Caco-2 (cell line): ENCODE data around the gene BDKRB2. TPM values are rescaled to one million over a fixed set of nuclear protein-coding genes. Genes with fewer than 3 reads are reported as not detected.

Experiments used
- BruUV-seq: library from RNA; stranded (reverse); fragments of 400-500 nt; replicated peaks from 2 replicates; lab custom pipeline; 2021; lab: Mats Ljungman, UMichigan
- CTCF ChIA-PET: fragments of 300-600 bp; sonication (Branson Sonifier 250); formaldehyde crosslinking; loops from one replicate; lab custom pipeline; 2022; ENCODE audit warnings: antibody characterized with exemption; lab: Charles Lee
- POLR2A ChIA-PET: fragments of 300-600 bp; sonication (Branson Sonifier 250); formaldehyde crosslinking; loops from one replicate; lab custom pipeline; 2022; ENCODE audit warnings: antibody characterized with exemption; lab: Charles Lee
- DNase-seq, 2 experiments: peaks; one replicate each; pipeline versions ENCODE4 v3.0.0 to v3.0.0-alpha.2; 2020 to 2022
- H3K27me3 ChIP-seq: replicated peaks from 2 replicates; pipeline ENCODE4 v1.6.0; 2011; ENCODE audit warnings: low read length; ENCODE audit not compliant: control insufficient read depth, insufficient read depth
- H3K36me3 ChIP-seq: 2 replicates; pipeline ENCODE4 v1.5.1; 2011; ENCODE audit warnings: low read length; ENCODE audit not compliant: control insufficient read depth, insufficient read depth
- H3K4me1 ChIP-seq: fragments of 250-450 bp; sonication (Bioruptor Pico); 2 replicates; pipeline ENCODE4 v1.5.1; 2020; ENCODE audit warnings: mild to moderate bottlenecking
- H3K4me3 ChIP-seq: 2 replicates; pipeline ENCODE4 v1.5.1; 2011; ENCODE audit warnings: low read depth, mild to moderate bottlenecking, control low read depth, low read length
- H3K9me3 ChIP-seq: fragments of 250-450 bp; sonication (Bioruptor Pico); 2 replicates; pipeline ENCODE4 v1.5.1; 2020; ENCODE audit warnings: mild to moderate bottlenecking, moderate library complexity
- H3K27ac Mint-ChIP-seq: one replicate; pipeline ENCODE4 v1.8.0; 2022; ENCODE audit warnings: mixed read lengths; ENCODE audit not compliant: unreplicated experiment
- H3K27me3 Mint-ChIP-seq: one replicate; pipeline ENCODE4 v1.8.0; 2022; ENCODE audit warnings: mixed read lengths; ENCODE audit not compliant: insufficient read depth, unreplicated experiment
- H3K36me3 Mint-ChIP-seq: one replicate; pipeline ENCODE4 v1.8.0; 2022; ENCODE audit warnings: mild to moderate bottlenecking, mixed read lengths; ENCODE audit not compliant: insufficient read depth, unreplicated experiment
- H3K4me1 Mint-ChIP-seq: one replicate; pipeline ENCODE4 v1.8.0; 2022; ENCODE audit warnings: low read depth, mixed read lengths; ENCODE audit not compliant: unreplicated experiment
- H3K4me3 Mint-ChIP-seq: one replicate; pipeline ENCODE4 v1.8.0; 2022; ENCODE audit warnings: mild to moderate bottlenecking, moderate library complexity, mixed read lengths; ENCODE audit not compliant: unreplicated experiment
- H3K9me3 Mint-ChIP-seq: one replicate; pipeline ENCODE4 v1.8.0; 2022; ENCODE audit warnings: mixed read lengths; ENCODE audit not compliant: unreplicated experiment
- CTCF ChIP-seq, 2 experiments: fragments of 200-600 bp in 1 of 2; IDR thresholded peaks; 1 replicate in 1 of 2; 2 replicates in 1 of 2; pipeline versions ENCODE4 v1.5.1 to v1.8.0; 2011 to 2022; ENCODE audit warnings: antibody characterized with exemption in 1 of 2, control low read depth in 1 of 2, inconsistent platforms in 1 of 2, low read depth in 1 of 2, low read length in 1 of 2, mild to moderate bottlenecking in 1 of 2, moderate library complexity in 1 of 2; ENCODE audit not compliant: insufficient read depth in 1 of 2, severe bottlenecking in 1 of 2, unreplicated experiment in 1 of 2
- intact Hi-C: fragments of 100-400 bp; cut with micrococcal nuclease; formaldehyde crosslinking; loops from one replicate; pipeline ENCODE4 v1.10.0; 2022; ENCODE audit not compliant: unreplicated experiment
- total RNA-seq: library from RNA; stranded (reverse); gene quantifications from 2 replicates; pipeline ENCODE4 v1.2.3, GENCODE V29; 2022

The BDKRB2 gene
- total RNA-seq, 1 experiment from 2014 or later, result 2.0 TPM

- no peak overlapping the region for H3K4me3 Mint-ChIP-seq
- no peaks in the 10 kb centered on the region for H3K27me3 ChIP-seq
- no peaks in the 10 kb centered on the region for H3K36me3 ChIP-seq
- no peaks in the 10 kb centered on the region for H3K27me3 Mint-ChIP-seq
- H3K27ac Mint-ChIP-seq, result no peak overlapping the region
- peak; percentile 37 to 50 for TF ChIP-seq CTCF (IDR thresholded peaks at IDR 0.05; ENCODE audit: insufficient read depth in 1 of 2, low read depth in 1 of 2, low read length in 1 of 2, severe bottlenecking in 1 of 2, unreplicated experiment in 1 of 2)
- H3K4me3 ChIP-seq, result no peak overlapping the region
- no peaks in the 10 kb centered on the region for H3K9me3 ChIP-seq
- ChIA-PET POLR2A (no interaction called here), CTCF (no interaction called here)
- intact Hi-C loops, result loop anchor here (1.0 to 5.0 kb wide), 2 partner anchors 38 to 165 kb away; no protein-coding TSS in a partner anchor
- peak in 1 of 2 experiments; percentile 45 for DNase-seq
- BruUV-seq, result no TSS peak
- H3K4me1 Mint-ChIP-seq, result peaks cover 18% of the 10 kb centered on the region
- H3K4me1 ChIP-seq, result 0 out of 2 replicates have a peak, but pooled peaks cover 11% of the 10 kb centered on the region
- no peaks in the 10 kb centered on the region for H3K36me3 Mint-ChIP-seq
- H3K9me3 Mint-ChIP-seq, result no peaks in the 10 kb centered on the region
Measured at GRCh38 chr14:96264853-96265252, 60.2 kb downstream of the BDKRB2 start.

GRCh38 chr14:96265383-96266095 lies 60.9 kb downstream of the BDKRB2 start:
- no TSS peak for BruUV-seq
- no peak overlapping the region for H3K27ac Mint-ChIP-seq

GRCh38 chr14:96267336-96267735 lies 62.7 kb downstream of the BDKRB2 start:
- H3K36me3 Mint-ChIP-seq, result no peaks in the 10 kb centered on the region
- Histone ChIP-seq H3K27me3 (no peaks in the 10 kb centered on the region), H3K9me3 (no peaks in the 10 kb centered on the region), H3K36me3 (no peaks in the 10 kb centered on the region), H3K4me3 (no peak overlapping the region), H3K4me1 (0 out of 2 replicates have a peak, but pooled peaks cover 11% of the 10 kb centered on the region)
- H3K4me1 Mint-ChIP-seq, result peaks cover 10% of the 10 kb centered on the region
- H3K9me3 Mint-ChIP-seq, result no peaks in the 10 kb centered on the region
- DNase-seq, result no peak
- no peak overlapping the region for H3K27ac Mint-ChIP-seq
- no TSS peak for BruUV-seq
- intact Hi-C loops, result loop anchor here (5.0 kb wide), 1 partner anchor 40 kb away; no protein-coding TSS in a partner anchor
- no peaks in the 10 kb centered on the region for H3K27me3 Mint-ChIP-seq
- CTCF ChIA-PET, result no interaction called here
- no peak for TF ChIP-seq CTCF (IDR thresholded peaks at IDR 0.05; ENCODE audit: insufficient read depth in 1 of 2, low read depth in 1 of 2, low read length in 1 of 2, severe bottlenecking in 1 of 2, unreplicated experiment in 1 of 2)
- H3K4me3 Mint-ChIP-seq, result no peak overlapping the region
- POLR2A ChIA-PET, result no interaction called here

More at GRCh38 chr14:96265383-96266095, 60.9 kb downstream of the BDKRB2 start:
- Mint-ChIP-seq H3K36me3 (no peaks in the 10 kb centered on the region), H3K4me3 (no peak overlapping the region), H3K9me3 (no peaks in the 10 kb centered on the region), H3K27me3 (no peaks in the 10 kb centered on the region), H3K4me1 (peaks cover 16% of the 10 kb centered on the region)
- Histone ChIP-seq H3K4me3 (no peak overlapping the region), H3K27me3 (no peaks in the 10 kb centered on the region), H3K4me1 (0 out of 2 replicates have a peak, but pooled peaks cover 11% of the 10 kb centered on the region), H3K36me3 (no peaks in the 10 kb centered on the region), H3K9me3 (no peaks in the 10 kb centered on the region)
- DNase-seq, result no peak
- POLR2A ChIA-PET, result no interaction called here
- no peak for TF ChIP-seq CTCF (IDR thresholded peaks at IDR 0.05; ENCODE audit: insufficient read depth in 1 of 2, low read depth in 1 of 2, low read length in 1 of 2, severe bottlenecking in 1 of 2, unreplicated experiment in 1 of 2)
- CTCF ChIA-PET, result interaction anchor here (0.7 kb wide), 1 partner anchor 165 kb away, joined by 6 read pairs; no protein-coding TSS in a partner anchor
- intact Hi-C loops, result loop anchor here (1.0 to 5.0 kb wide), 2 partner anchors 38 to 165 kb away; no protein-coding TSS in a partner anchor
